AG04449 (cell line): ENCODE results near the gene CDH22.

Experiments used
- CTCF ChIA-PET: fragments of 350-600 bp; formaldehyde crosslinking; extraction: SDS; loops from one replicate; lab custom pipeline; 2021; ENCODE audit warnings: antibody characterized with exemption; lab: Yijun Ruan, JAX
- POLR2A ChIA-PET: fragments of 400-600, 350-600 bp; formaldehyde crosslinking; extraction: SDS; loops from one replicate; lab custom pipeline; 2020; ENCODE audit warnings: antibody characterized with exemption, inconsistent platforms; lab: Yijun Ruan, JAX
- DNase-seq: peaks from one replicate; pipeline ENCODE4 v3.0.0-alpha.2; 2010; ENCODE audit warnings: low read depth, low spot score
- H3K4me3 ChIP-seq: 2 replicates; pipeline ENCODE4 v1.5.1; 2011; ENCODE audit warnings: low read depth, mild to moderate bottlenecking, control low read depth, low read length
- TF ChIP-seq, protein P1 (sequence below): IDR thresholded peaks from one replicate; pipeline ENCODE4 v1.5.1; 2011; ENCODE audit warnings: mild to moderate bottlenecking, moderate library complexity, low read length, control low read depth, inconsistent platforms; ENCODE audit not compliant: insufficient read depth; ENCODE audit errors: missing control alignments

Gene CDH22

DNA sequence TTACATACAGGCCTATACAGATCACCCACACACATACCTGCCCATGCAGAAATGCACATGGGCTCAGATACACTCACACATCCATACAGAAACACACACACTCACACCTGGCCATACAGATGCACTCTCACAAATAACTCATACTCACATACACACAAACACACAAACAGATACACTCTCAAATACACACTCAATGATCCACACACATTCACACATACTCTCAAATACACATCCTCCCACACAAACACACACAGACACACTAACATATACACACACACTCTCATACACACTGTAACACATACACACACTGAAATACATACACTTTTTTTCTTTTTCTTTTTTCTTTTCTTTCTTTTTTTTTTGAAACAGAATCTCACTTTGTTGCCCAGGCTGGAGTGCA is 90.7 kb downstream of the CDH22 start:
- POLR2A ChIA-PET: no interaction called here
- TF ChIP-seq, protein P1, sequence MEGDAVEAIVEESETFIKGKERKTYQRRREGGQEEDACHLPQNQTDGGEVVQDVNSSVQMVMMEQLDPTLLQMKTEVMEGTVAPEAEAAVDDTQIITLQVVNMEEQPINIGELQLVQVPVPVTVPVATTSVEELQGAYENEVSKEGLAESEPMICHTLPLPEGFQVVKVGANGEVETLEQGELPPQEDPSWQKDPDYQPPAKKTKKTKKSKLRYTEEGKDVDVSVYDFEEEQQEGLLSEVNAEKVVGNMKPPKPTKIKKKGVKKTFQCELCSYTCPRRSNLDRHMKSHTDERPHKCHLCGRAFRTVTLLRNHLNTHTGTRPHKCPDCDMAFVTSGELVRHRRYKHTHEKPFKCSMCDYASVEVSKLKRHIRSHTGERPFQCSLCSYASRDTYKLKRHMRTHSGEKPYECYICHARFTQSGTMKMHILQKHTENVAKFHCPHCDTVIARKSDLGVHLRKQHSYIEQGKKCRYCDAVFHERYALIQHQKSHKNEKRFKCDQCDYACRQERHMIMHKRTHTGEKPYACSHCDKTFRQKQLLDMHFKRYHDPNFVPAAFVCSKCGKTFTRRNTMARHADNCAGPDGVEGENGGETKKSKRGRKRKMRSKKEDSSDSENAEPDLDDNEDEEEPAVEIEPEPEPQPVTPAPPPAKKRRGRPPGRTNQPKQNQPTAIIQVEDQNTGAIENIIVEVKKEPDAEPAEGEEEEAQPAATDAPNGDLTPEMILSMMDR: no peak
- CTCF ChIA-PET: no interaction called here

GRCh38 chr20:46216770-46217464 is 91.4 kb downstream of the CDH22 start:
- POLR2A ChIA-PET: no interaction called here
- TF ChIP-seq, protein P1: no peak
- H3K4me3 ChIP-seq: no peak overlapping the region
- CTCF ChIA-PET: no interaction called here
- DNase-seq: no peak

More for the DNA sequence above, 90.7 kb downstream of the CDH22 start:
- no peak for DNase-seq
- no peak overlapping the region for H3K4me3 ChIP-seq

DNA sequence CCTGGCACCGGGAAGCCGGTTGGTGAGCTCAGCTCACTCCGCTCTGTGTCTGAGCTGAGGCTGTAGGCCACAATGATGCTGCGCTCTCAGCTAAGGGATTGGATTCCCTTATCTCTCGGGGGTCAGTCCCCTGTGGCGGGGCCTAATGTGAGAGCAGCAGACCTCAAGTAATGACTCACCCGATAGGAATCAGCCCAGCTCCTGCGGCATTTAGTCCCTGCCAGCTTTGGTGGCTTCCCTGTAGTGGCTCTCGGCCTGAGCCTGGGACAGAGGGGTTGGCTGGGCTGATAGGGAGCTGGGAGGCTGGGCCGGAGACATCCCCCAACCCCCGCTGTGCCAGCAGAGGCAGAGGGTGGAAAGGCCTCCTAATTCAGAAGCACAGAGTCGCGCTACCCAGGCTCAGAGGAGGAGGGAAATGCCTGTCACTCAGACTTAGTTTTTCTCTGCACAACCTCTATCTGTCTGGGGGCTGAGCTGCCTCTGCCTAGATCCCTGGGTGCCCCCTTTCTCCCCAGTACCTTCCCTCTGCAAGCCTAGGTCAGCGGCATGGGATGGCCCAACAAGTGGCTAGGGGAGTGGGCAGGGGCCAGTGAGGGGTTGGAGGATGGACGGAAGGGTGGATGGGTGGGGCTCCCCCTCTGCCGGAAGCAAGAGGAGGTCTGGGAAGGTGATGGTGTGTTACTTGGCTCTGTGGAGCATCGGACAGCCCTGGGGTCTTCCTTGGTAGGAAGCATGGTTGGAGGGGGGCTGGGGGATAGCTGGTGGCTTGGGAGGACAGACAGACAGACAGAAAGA is 92.2 kb downstream of the CDH22 start:
- POLR2A ChIA-PET: no interaction called here
- no peak for DNase-seq
- CTCF ChIA-PET: interaction anchor here (0.9 kb wide), 1 partner anchor 196 kb away, joined by 3 read pairs; no protein-coding TSS in a partner anchor
- no peak overlapping the region for H3K4me3 ChIP-seq
- TF ChIP-seq, protein P1: no peak

- no peak overlapping the region for H3K4me3 ChIP-seq
- ChIA-PET POLR2A (no interaction called here), CTCF (interaction anchor here (0.9 kb wide), 1 partner anchor 197 kb away, joined by 3 read pairs; no protein-coding TSS in a partner anchor)
- no peak for DNase-seq
- TF ChIP-seq, protein P1: no peak
Measured at GRCh38 chr20:46214824-46215488, 93.3 kb downstream of the CDH22 start.

- DNase-seq: no peak
- CTCF ChIA-PET: no interaction called here
- POLR2A ChIA-PET: no interaction called here
- TF ChIP-seq, protein P1: no peak
- H3K4me3 ChIP-seq: no peak overlapping the region
Measured at GRCh38 chr20:46213946-46214823, 94.1 kb downstream of the CDH22 start.
